H1 (cell line): Measurements from ENCODE around the gene LUM. TPM values are rescaled to one million over a fixed set of nuclear protein-coding genes. Genes with fewer than 3 reads are reported as not detected.

ENCODE experiments used
- CTCF ChIA-PET: fragments of 300-600 bp; sonication (Branson Sonifier 250); formaldehyde crosslinking; loops from one replicate; lab custom pipeline; 2021; ENCODE audit not compliant: partially characterized antibody; lab: Charles Lee
- POLR2A ChIA-PET: fragments of 300-600 bp; sonication (Branson Sonifier 250); formaldehyde crosslinking; loops from one replicate; lab custom pipeline; 2021; ENCODE audit warnings: inconsistent platforms; ENCODE audit not compliant: partially characterized antibody; lab: Charles Lee
- DNase-seq, 2 experiments: peaks; one replicate each; pipeline versions ENCODE4 v3.0.0 to v3.0.0-alpha.2; 2010 to 2022; ENCODE audit warnings: low spot score in 2 of 2, low read depth in 1 of 2, mixed read lengths in 1 of 2
- FAIRE-seq: peaks from 2 replicates; lab custom pipeline; 2011; peaks lifted over from hg19 to GRCh38; lab: Jason Lieb, UNC
- H2AFZ ChIP-seq: 2 replicates; pipeline ENCODE4 v1.8.1; 2012; ENCODE audit warnings: low read length, inconsistent platforms
- H2AK5ac ChIP-seq: 2 replicates; pipeline ENCODE4 v1.6.1; 2013; ENCODE audit warnings: low read depth, low read length
- H2BK120ac ChIP-seq: replicated peaks from 2 replicates; pipeline ENCODE3; 2013; ENCODE audit warnings: low read depth, low read length, inconsistent platforms
- H2BK12ac ChIP-seq: 2 replicates; pipeline ENCODE4 v1.6.1; 2013; ENCODE audit warnings: low read depth, low read length
- H2BK15ac ChIP-seq: 2 replicates; pipeline ENCODE4 v1.6.1; 2013; ENCODE audit warnings: low read length
- H2BK20ac ChIP-seq: 2 replicates; pipeline ENCODE4 v1.6.1; 2013; ENCODE audit warnings: low read length
- H2BK5ac ChIP-seq: 2 replicates; pipeline ENCODE4 v1.6.1; 2013; ENCODE audit warnings: low read depth, low read length
- H3K14ac ChIP-seq: 2 replicates; pipeline ENCODE4 v1.6.1; 2013; ENCODE audit warnings: inconsistent platforms; ENCODE audit not compliant: insufficient read length
- H3K18ac ChIP-seq: 2 replicates; pipeline ENCODE4 v1.6.1; 2013; ENCODE audit warnings: low read length; ENCODE audit errors: extremely low read depth
- H3K23ac ChIP-seq: 2 replicates; pipeline ENCODE4 v1.6.1; 2013; ENCODE audit warnings: inconsistent platforms; ENCODE audit not compliant: insufficient read length
- H3K23me2 ChIP-seq: 2 replicates; pipeline ENCODE4 v1.6.1; 2013; ENCODE audit warnings: low read depth, low read length
- H3K27ac ChIP-seq: 2 replicates; pipeline ENCODE4 v1.6.1; 2011; ENCODE audit warnings: low read depth, low read length, inconsistent platforms
- H3K27me3 ChIP-seq, 4 experiments: replicated peaks in 1 of 4; 1 replicate in 1 of 4; 2 replicates in 3 of 4; pipeline versions ENCODE4 v1.6.1 to v1.8.1; 2011 to 2013; ENCODE audit warnings: low read length in 3 of 4, mild to moderate bottlenecking in 3 of 4, inconsistent platforms in 2 of 4, mixed read lengths in 2 of 4, moderate library complexity in 1 of 4; ENCODE audit not compliant: control insufficient read depth in 3 of 4, insufficient read depth in 3 of 4; ENCODE audit errors: extremely low read depth in 1 of 4
- H3K36me3 ChIP-seq, 4 experiments: 2 replicates each; pipeline versions ENCODE4 v1.6.1 to v1.8.1; 2011 to 2013; ENCODE audit warnings: mild to moderate bottlenecking in 4 of 4, low read length in 3 of 4, moderate library complexity in 2 of 4, control low read depth in 1 of 4, inconsistent platforms in 1 of 4; ENCODE audit not compliant: insufficient read depth in 4 of 4, control insufficient read depth in 2 of 4
- H3K4ac ChIP-seq: replicated peaks from 2 replicates; pipeline ENCODE3; 2013; ENCODE audit warnings: low read length, low read depth, mixed read lengths, inconsistent platforms; ENCODE audit not compliant: insufficient read length
- H3K4me1 ChIP-seq, 4 experiments: replicated peaks in 1 of 4; 1 replicate in 1 of 4; 2 replicates in 3 of 4; pipeline versions ENCODE4 v1.6.1 to v1.8.1; 2011 to 2013; ENCODE audit warnings: low read length in 3 of 4, inconsistent platforms in 2 of 4, mixed read lengths in 1 of 4; ENCODE audit not compliant: insufficient read depth in 4 of 4, control insufficient read depth in 3 of 4
- H3K4me2 ChIP-seq, 2 experiments: 2 replicates each; pipeline versions ENCODE4 v1.6.1 to v1.8.1; 2011 to 2013; ENCODE audit warnings: low read depth in 2 of 2, low read length in 2 of 2, control low read depth in 1 of 2, inconsistent platforms in 1 of 2, mild to moderate bottlenecking in 1 of 2; ENCODE audit not compliant: insufficient read depth in 1 of 2
- H3K4me3 ChIP-seq, 4 experiments: fragments of 200-600, 300-600 bp in 1 of 4; sonication (generic), shearing (Covaris generic), sonication (Bioruptor Twin) in 1 of 4; 2 replicates each; pipeline versions ENCODE4 v1.5.1 to v1.8.1; 2011 to 2016; ENCODE audit warnings: low read length in 4 of 4, low read depth in 3 of 4, control low read depth in 2 of 4, inconsistent platforms in 2 of 4, mild to moderate bottlenecking in 2 of 4, mixed read lengths in 1 of 4, moderate library complexity in 1 of 4; ENCODE audit not compliant: insufficient read depth in 2 of 4; ENCODE audit errors: extremely low read depth in 1 of 4
- H3K56ac ChIP-seq: replicated peaks from 2 replicates; pipeline ENCODE3; 2013; ENCODE audit warnings: low read depth, mild to moderate bottlenecking, mixed read lengths, low read length, inconsistent platforms; ENCODE audit not compliant: insufficient read length
- H3K79me1 ChIP-seq: 2 replicates; pipeline ENCODE4 v1.6.1; 2013; ENCODE audit warnings: low read depth, low read length, control low read depth
- H3K79me2 ChIP-seq, 2 experiments: 2 replicates each; pipeline versions ENCODE4 v1.6.1 to v1.8.1; 2012 to 2013; ENCODE audit warnings: low read length in 2 of 2, mild to moderate bottlenecking in 2 of 2, inconsistent platforms in 1 of 2; ENCODE audit not compliant: insufficient read depth in 2 of 2, control insufficient read depth in 1 of 2
- H3K9ac ChIP-seq, 4 experiments: replicated peaks in 1 of 4; 1 replicate in 1 of 4; 2 replicates in 3 of 4; pipeline versions ENCODE4 v1.6.1 to v1.8.1; 2011 to 2013; ENCODE audit warnings: low read depth in 3 of 4, low read length in 3 of 4, control low read depth in 2 of 4, mild to moderate bottlenecking in 2 of 4, moderate library complexity in 2 of 4, inconsistent platforms in 1 of 4; ENCODE audit errors: extremely low read depth in 1 of 4
- H3K9me3 ChIP-seq, 2 experiments: 2 replicates each; pipeline versions ENCODE4 v1.6.1 to v1.8.1; 2012 to 2013; ENCODE audit warnings: mild to moderate bottlenecking in 2 of 2, moderate library complexity in 2 of 2, control low read depth in 1 of 2, inconsistent platforms in 1 of 2, low read depth in 1 of 2, low read length in 1 of 2, mixed read lengths in 1 of 2; ENCODE audit not compliant: insufficient read depth in 2 of 2
- H4K20me1 ChIP-seq, 2 experiments: replicated peaks in 1 of 2; 2 replicates each; pipeline versions ENCODE3 to v1.8.1; 2011 to 2013; ENCODE audit warnings: inconsistent platforms in 2 of 2, low read length in 2 of 2, mild to moderate bottlenecking in 1 of 2; ENCODE audit not compliant: insufficient read depth in 2 of 2, control insufficient read depth in 1 of 2
- H4K5ac ChIP-seq: 2 replicates; pipeline ENCODE4 v1.6.1; 2013; ENCODE audit warnings: low read length, low read depth, mixed read lengths, inconsistent platforms; ENCODE audit not compliant: insufficient read length
- H4K8ac ChIP-seq: 2 replicates; pipeline ENCODE4 v1.8.0; 2013; ENCODE audit warnings: mild to moderate bottlenecking, moderate library complexity, low read length, inconsistent platforms; ENCODE audit not compliant: insufficient read depth; ENCODE audit errors: extremely low read depth
- H4K91ac ChIP-seq: replicated peaks from 2 replicates; pipeline ENCODE3; 2013; ENCODE audit warnings: low read length, mixed read lengths, inconsistent platforms; ENCODE audit not compliant: insufficient read length
- BACH1 ChIP-seq: IDR thresholded peaks from 2 replicates; pipeline ENCODE4 v1.6.1; 2012; ENCODE audit warnings: low read length, improper control_type of control experiment
- BRCA1 ChIP-seq: IDR thresholded peaks from 2 replicates; pipeline ENCODE4 v1.6.1; 2012; ENCODE audit warnings: low read depth, low read length, improper control_type of control experiment
- CBX8 ChIP-seq: fragments of 300-800, 300-1000 bp; sonication (generic); IDR thresholded peaks from 2 replicates; pipeline ENCODE4 v1.7.1; 2016; ENCODE audit warnings: low read depth, low read length, borderline replicate concordance
- RFX5 ChIP-seq: IDR thresholded peaks from 2 replicates; pipeline ENCODE4 v1.6.1; 2011; ENCODE audit warnings: low read depth, low read length, improper control_type of control experiment, borderline replicate concordance
- SAP30 ChIP-seq: fragments of 300-600 bp; sonication (generic); IDR thresholded peaks from 2 replicates; pipeline ENCODE4 v1.7.1; 2012; ENCODE audit warnings: low read length, moderate library complexity, mild to moderate bottlenecking, inconsistent platforms; ENCODE audit not compliant: insufficient read depth, insufficient replicate concordance
- WGBS, 2 experiments: shearing (Covaris generic) in 1 of 2; methylation state at CpG; one replicate each; pipeline versions ENCODE4 v1.1.6 to v1.1.7; 2013 to 2015; ENCODE audit warnings: low lambda C conversion rate in 2 of 2, mixed read lengths in 2 of 2, inconsistent platforms in 1 of 2, low coverage in 1 of 2, missing lambda C conversion rate in 1 of 2; ENCODE audit not compliant: insufficient replicate concordance in 2 of 2, insufficient coverage in 1 of 2, insufficient read length in 1 of 2; ENCODE audit errors: extremely low coverage in 1 of 2, missing lambda C conversion rate in 1 of 2; 5-methylcytosine and 5-hydroxymethylcytosine counted together
- polyA plus RNA-seq, 7 experiments: library from polyadenylated mRNA; depleted of rRNA in 3 of 7; stranded (reverse) in 5 of 7; unstranded in 2 of 7; fragments of >200 nt in 5 of 7; fragments of 200-250 nt in 2 of 7; gene quantifications; 1 replicate in 5 of 7; 2 replicates in 1 of 7; 4 replicates in 1 of 7; pipeline versions ENCODE4 v1.2.1 to v1.2.3, GENCODE V29; 2011 to 2013; ENCODE audit warnings: missing spikeins in 2 of 7, mixed read lengths in 2 of 7
- total RNA-seq: library from RNA; stranded (reverse); fragmentation: NEBNext Ultra II Directional; extraction: Animal tissue kit (Norgen Biotek cat#: 25700); gene quantifications from 2 replicates; pipeline ENCODE4 v1.2.1, GENCODE V29; 2021

The LUM gene
- total and polyA plus RNA-seq, 2 of the 8 experiments (the other 6 are each of a cell fraction or from before 2014, with no cell fraction given): not detected

GRCh38 chr12:91064640-91065039, 46.7 kb downstream of the LUM start:
- Histone ChIP-seq H4K20me1 (no peaks in the 10 kb centered on the region), H3K36me3 (no peaks in the 10 kb centered on the region), H2AFZ (no peak overlapping the region), H3K79me1 (no peaks in the 10 kb centered on the region), H3K4me3 (no peak overlapping the region), H3K23me2 (no peaks in the 10 kb centered on the region), H3K14ac (no peak overlapping the region), H3K18ac (no peak overlapping the region), H2BK12ac (no peak overlapping the region), H2BK120ac (no peak overlapping the region), H4K8ac (no peak overlapping the region), H2AK5ac (no peak overlapping the region), H3K4me2 (no peak overlapping the region), H2BK5ac (no peak overlapping the region), H3K9me3 (no peaks in the 10 kb centered on the region), H2BK15ac (no peak overlapping the region), H3K79me2 (no peaks in the 10 kb centered on the region), H4K91ac (no peak overlapping the region), H3K4me1 (no peaks in the 10 kb centered on the region), H3K56ac (no peak overlapping the region), H3K4ac (no peak overlapping the region), H3K27ac (no peak overlapping the region), H4K5ac (no peak overlapping the region), H2BK20ac (no peak overlapping the region), H3K23ac (no peak overlapping the region), H3K9ac (no peak overlapping the region), H3K27me3 (no peaks in the 10 kb centered on the region)
- DNase-seq (no peak), FAIRE-seq (no peak)
- 96% methylated on average over 3 of the region's 3 CpGs; no CpG with 5 or more reads in 1 of the 2 experiments for WGBS, 2 experiments
- ChIA-PET CTCF (interaction anchor here (1.6 kb wide), 1 partner anchor 44 kb away, joined by 3 read pairs; no protein-coding TSS in a partner anchor), POLR2A (no interaction called here)
- no peak for TF ChIP-seq BRCA1
- TF ChIP-seq CBX8: no peak
- TF ChIP-seq RFX5: no peak
- TF ChIP-seq SAP30: no peak
- TF ChIP-seq BACH1: no peak
